Naive thymus-derived CD4-positive, alpha-beta T cell (primary cell): ENCODE data around the gene GPHA2. TPM values are rescaled to one million over a fixed set of nuclear protein-coding genes. Genes with fewer than 3 reads are reported as not detected.

Source experiments
- ATAC-seq: fragments of 150-1000 bp; cut with Tn5 transposase; 2 replicates; pipeline ENCODE4 v1.10.0; 2021; ENCODE audit warnings: mild to moderate bottlenecking, moderate library complexity
- CTCF ChIA-PET: fragments of 350-600 bp; sonication (Branson Sonifier 250); formaldehyde crosslinking; loops from one replicate; lab custom pipeline; 2021; ENCODE audit warnings: antibody characterized with exemption; lab: Charles Lee
- POLR2A ChIA-PET: fragments of 350-600 bp; sonication (Branson Sonifier 250); formaldehyde crosslinking; loops from one replicate; lab custom pipeline; 2021; ENCODE audit warnings: antibody characterized with exemption, inconsistent platforms; lab: Charles Lee
- DNase-seq, 9 donors: peaks; one replicate each; pipeline versions ENCODE4 v3.0.0 to v3.0.0-alpha.2; 2020 to 2022; ENCODE audit warnings: mixed read lengths in 1 of 9
- H3K27ac ChIP-seq: one replicate; pipeline ENCODE4 v1.7.0; 2013; ENCODE audit warnings: mild to moderate bottlenecking, low read depth, low read length, moderate library complexity
- H3K27me3 ChIP-seq, 2 donors: one replicate each; pipeline ENCODE4 v1.7.0; 2013; ENCODE audit warnings: low read length in 2 of 2, mild to moderate bottlenecking in 2 of 2, moderate library complexity in 2 of 2; ENCODE audit not compliant: control insufficient read depth in 2 of 2, insufficient read depth in 2 of 2
- H3K36me3 ChIP-seq, 3 experiments: 1 replicate in 2 of 3; 2 replicates in 1 of 3; pipeline ENCODE4 v1.7.0; 2013; ENCODE audit warnings: low read length in 3 of 3, mild to moderate bottlenecking in 3 of 3, moderate library complexity in 1 of 3; ENCODE audit not compliant: insufficient read depth in 3 of 3, control insufficient read depth in 2 of 3
- H3K4me1 ChIP-seq, 2 donors: one replicate each; pipeline ENCODE4 v1.7.0; 2013; ENCODE audit warnings: low read length in 2 of 2, mild to moderate bottlenecking in 2 of 2, moderate library complexity in 1 of 2; ENCODE audit not compliant: control insufficient read depth in 2 of 2, insufficient read depth in 2 of 2
- H3K4me3 ChIP-seq: 2 replicates; pipeline ENCODE4 v1.7.0; 2013; ENCODE audit warnings: mild to moderate bottlenecking, low read length
- H3K9me3 ChIP-seq, 3 experiments: 1 replicate in 2 of 3; 2 replicates in 1 of 3; pipeline ENCODE4 v1.7.0; 2013; ENCODE audit warnings: low read length in 3 of 3; ENCODE audit not compliant: control insufficient read depth in 2 of 3
- H3K27ac Mint-ChIP-seq, 9 donors: one replicate each; pipeline ENCODE4 v1.8.0; 2020 to 2022; ENCODE audit warnings: mixed read lengths in 9 of 9, mild to moderate bottlenecking in 8 of 9, moderate library complexity in 5 of 9, inconsistent platforms in 2 of 9
- H3K27me3 Mint-ChIP-seq, 5 donors: one replicate each; pipeline ENCODE4 v1.8.0; 2021 to 2022; ENCODE audit warnings: mixed read lengths in 5 of 5, mild to moderate bottlenecking in 1 of 5
- H3K36me3 Mint-ChIP-seq, 5 donors: one replicate each; pipeline ENCODE4 v1.8.0; 2020 to 2022; ENCODE audit warnings: mixed read lengths in 5 of 5, mild to moderate bottlenecking in 3 of 5, inconsistent platforms in 1 of 5
- H3K4me1 Mint-ChIP-seq, 7 donors: one replicate each; pipeline ENCODE4 v1.8.0; 2020 to 2022; ENCODE audit warnings: mixed read lengths in 7 of 7, mild to moderate bottlenecking in 3 of 7, inconsistent platforms in 1 of 7
- H3K4me3 Mint-ChIP-seq, 10 donors: one replicate each; pipeline ENCODE4 v1.8.0; 2020 to 2022; ENCODE audit warnings: mild to moderate bottlenecking in 10 of 10, mixed read lengths in 10 of 10, moderate library complexity in 6 of 10, inconsistent platforms in 2 of 10
- H3K9me3 Mint-ChIP-seq, 11 donors: one replicate each; pipeline ENCODE4 v1.8.0; 2020 to 2022; ENCODE audit warnings: mixed read lengths in 11 of 11, mild to moderate bottlenecking in 4 of 11, inconsistent platforms in 1 of 11, moderate library complexity in 1 of 11
- intact Hi-C, 2 donors: fragments of 100-400 bp; cut with micrococcal nuclease; formaldehyde crosslinking; loops; one replicate each; pipeline ENCODE4 v1.15.1; 2023
- polyA plus RNA-seq, 2 donors: library from polyadenylated mRNA; unstranded; fragments of 300-500 nt; fragmentation: Illumina TruSeq; gene quantifications; one replicate each; pipeline ENCODE4 v1.2.3, GENCODE V29; 2021
- total RNA-seq, 6 experiments: library from RNA in 5 of 6; stranded (reverse) in 5 of 6; gene quantifications; 1 replicate in 5 of 6; 2 replicates in 1 of 6; pipeline ENCODE4 v1.2.3 and lab custom pipeline; 2021 to 2026

Gene GPHA2
- total and polyA plus RNA-seq, 7 experiments from 2014 or later = 0.48 TPM; not detected in 6

- Histone ChIP-seq H3K36me3 (peaks cover 0 to 70% (median 5%) of the 10 kb centered on the region in 3 experiments), H3K9me3 (no peaks in the 10 kb centered on the region), H3K4me3 (no peak overlapping the region), H3K4me1 (peaks cover 7 to 8% of the 10 kb centered on the region in 2 donors), H3K27me3 (no peaks in the 10 kb centered on the region), H3K27ac (peak overlapping the region; percentile 65)
- ChIA-PET CTCF (interaction anchor here (30.3 kb wide), 1 partner anchor 45 kb away, joined by 945 read pairs; the partner anchor contains the start of gene CDC42BPG), POLR2A (interaction anchor here (0.8 to 1.8 kb wide), 4 partner anchors 12 to 100 kb away, joined by 3 to 4 read pairs (median 4); no protein-coding TSS in a partner anchor)
- DNase-seq (no peak), ATAC-seq (no peak)
- peaks cover 3 to 19% (median 13%) of the 10 kb centered on the region in 7 donors for H3K4me1 Mint-ChIP-seq
- no peaks in the 10 kb centered on the region for H3K27me3 Mint-ChIP-seq
- H3K27ac Mint-ChIP-seq = peak overlapping the region in 3 of 9 donors; percentile 40 to 61 (median 57)
- H3K9me3 Mint-ChIP-seq = no peaks in the 10 kb centered on the region
- H3K4me3 Mint-ChIP-seq = no peak overlapping the region
- intact Hi-C loops = loop anchor here in 1 of 2 donors (1.0 kb wide), 1 partner anchor 17 kb away; the partner anchor contains the start of gene ATG2A
- peaks cover 0 to 18% (median 4%) of the 10 kb centered on the region in 5 donors for H3K36me3 Mint-ChIP-seq
These were observed 34.9 kb downstream of the GPHA2 start for GRCh38 chr11:64900774-64901173.

- Histone ChIP-seq H3K4me1 (peaks cover 7 to 8% of the 10 kb centered on the region in 2 donors), H3K27me3 (no peaks in the 10 kb centered on the region), H3K27ac (peak overlapping the region; percentile 65), H3K9me3 (no peaks in the 10 kb centered on the region), H3K36me3 (peaks cover 0 to 70% (median 2%) of the 10 kb centered on the region in 3 experiments), H3K4me3 (no peak overlapping the region)
- Mint-ChIP-seq H3K9me3 (no peaks in the 10 kb centered on the region), H3K4me3 (peak overlapping the region in 7 of 10 donors; percentile 3 to 73 (median 38)), H3K27me3 (no peaks in the 10 kb centered on the region), H3K27ac (peak overlapping the region; percentile 50 to 91 (median 80)), H3K36me3 (peaks cover 0 to 15% (median 4%) of the 10 kb centered on the region in 5 donors), H3K4me1 (peaks cover 3 to 19% (median 13%) of the 10 kb centered on the region in 7 donors)
- ChIA-PET CTCF (interaction anchor here (30.3 kb wide), 1 partner anchor 44 kb away, joined by 945 read pairs; the partner anchor contains the start of gene CDC42BPG), POLR2A (interaction anchor here (0.8 to 1.8 kb wide), 5 partner anchors 10 to 100 kb away, joined by 3 to 4 read pairs (median 4); no protein-coding TSS in a partner anchor)
- DNase-seq (peak in 5 of 9 donors; percentile 34 to 79 (median 38)), ATAC-seq (peak; percentile 87)
- intact Hi-C loops = loop anchor here in 1 of 2 donors (1.0 kb wide), 1 partner anchor 17 kb away; the partner anchor contains the start of gene ATG2A
These were observed 35.4 kb downstream of the GPHA2 start for GRCh38 chr11:64900263-64900678.

DNA sequence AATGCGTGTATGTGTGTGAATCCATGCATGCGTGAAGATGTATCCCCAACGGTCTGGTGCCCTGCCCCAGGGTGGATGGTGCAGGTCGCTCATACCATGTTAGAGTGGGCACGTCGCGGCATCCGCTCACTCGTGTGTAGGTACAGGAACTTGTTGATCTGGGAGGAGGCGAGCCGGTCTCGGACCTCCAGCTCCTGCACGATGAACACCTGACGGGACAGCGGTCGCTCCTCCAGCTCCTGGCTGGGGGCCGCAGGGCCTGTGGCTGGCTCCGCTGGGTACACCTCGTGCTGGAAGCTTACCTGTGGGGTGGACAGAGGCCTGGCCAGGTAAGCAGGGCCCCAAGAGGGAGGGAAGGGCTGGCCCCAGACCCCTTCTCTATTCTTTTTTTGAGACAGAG, 37.2 kb downstream of the GPHA2 start:
- H3K4me3 ChIP-seq = no peak overlapping the region
- H3K36me3 Mint-ChIP-seq = peaks cover 0 to 12% (median 4%) of the 10 kb centered on the region in 5 donors
- ATAC-seq (no peak), DNase-seq (no peak)
- no peaks in the 10 kb centered on the region for H3K27me3 Mint-ChIP-seq
- H3K9me3 ChIP-seq = no peaks in the 10 kb centered on the region
- peak overlapping the region in 3 of 9 donors; percentile 43 to 91 (median 52) for H3K27ac Mint-ChIP-seq
- H3K27me3 ChIP-seq = no peaks in the 10 kb centered on the region
- peaks cover 7 to 14% of the 10 kb centered on the region in 2 donors for H3K4me1 ChIP-seq
- ChIA-PET POLR2A (interaction anchor here (0.5 kb wide), 1 partner anchor 574 kb away, joined by 3 read pairs; no protein-coding TSS in a partner anchor), CTCF (interaction anchor here (1.0 to 30.3 kb wide), 3 partner anchors 8 to 72 kb away, joined by 3 to 945 read pairs (median 3); partner anchors contain the start of gene CDC42BPG)
- no peak overlapping the region for H3K4me3 Mint-ChIP-seq
- H3K4me1 Mint-ChIP-seq = peaks cover 5 to 22% (median 13%) of the 10 kb centered on the region in 7 donors
- H3K27ac ChIP-seq = no peak overlapping the region
- intact Hi-C loops = no loop called here
- H3K9me3 Mint-ChIP-seq = no peaks in the 10 kb centered on the region
- peaks cover 0 to 68% (median 0%) of the 10 kb centered on the region in 3 experiments for H3K36me3 ChIP-seq

DNA sequence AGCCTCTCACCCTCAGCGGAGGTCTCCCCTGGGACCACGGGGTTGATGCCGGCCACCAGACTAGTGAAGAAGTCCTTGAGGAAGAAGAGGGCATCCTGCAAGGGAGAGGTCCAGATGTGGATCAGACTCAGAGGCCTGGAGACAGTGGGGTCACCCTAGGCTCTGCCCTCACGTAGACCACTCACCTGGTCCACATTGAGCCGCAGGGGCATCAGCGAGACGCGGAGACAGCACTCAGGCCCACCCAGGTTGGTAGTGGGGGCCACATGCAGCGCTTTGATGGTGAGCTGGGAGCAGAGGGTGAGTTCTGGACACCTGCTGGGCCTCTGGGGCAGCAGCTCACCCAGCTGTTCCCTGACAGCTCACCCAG, 37.6 kb downstream of the GPHA2 start:
- Mint-ChIP-seq H3K27ac (no peak overlapping the region), H3K4me3 (no peak overlapping the region), H3K9me3 (no peaks in the 10 kb centered on the region), H3K27me3 (no peaks in the 10 kb centered on the region), H3K36me3 (peaks cover 0 to 12% (median 4%) of the 10 kb centered on the region in 5 donors), H3K4me1 (peaks cover 5 to 22% (median 13%) of the 10 kb centered on the region in 7 donors)
- no peak for ATAC-seq
- Histone ChIP-seq H3K27ac (no peak overlapping the region), H3K36me3 (peaks cover 0 to 63% (median 0%) of the 10 kb centered on the region in 3 experiments), H3K9me3 (no peaks in the 10 kb centered on the region), H3K4me1 (peaks cover 7 to 14% of the 10 kb centered on the region in 2 donors), H3K4me3 (no peak overlapping the region), H3K27me3 (no peaks in the 10 kb centered on the region)
- POLR2A ChIA-PET = no interaction called here
- intact Hi-C loops = no loop called here
- DNase-seq = no peak
- CTCF ChIA-PET = interaction anchor here (1.0 to 30.3 kb wide), 3 partner anchors 8 to 71 kb away, joined by 3 to 945 read pairs (median 3); partner anchors contain the start of gene CDC42BPG

DNA sequence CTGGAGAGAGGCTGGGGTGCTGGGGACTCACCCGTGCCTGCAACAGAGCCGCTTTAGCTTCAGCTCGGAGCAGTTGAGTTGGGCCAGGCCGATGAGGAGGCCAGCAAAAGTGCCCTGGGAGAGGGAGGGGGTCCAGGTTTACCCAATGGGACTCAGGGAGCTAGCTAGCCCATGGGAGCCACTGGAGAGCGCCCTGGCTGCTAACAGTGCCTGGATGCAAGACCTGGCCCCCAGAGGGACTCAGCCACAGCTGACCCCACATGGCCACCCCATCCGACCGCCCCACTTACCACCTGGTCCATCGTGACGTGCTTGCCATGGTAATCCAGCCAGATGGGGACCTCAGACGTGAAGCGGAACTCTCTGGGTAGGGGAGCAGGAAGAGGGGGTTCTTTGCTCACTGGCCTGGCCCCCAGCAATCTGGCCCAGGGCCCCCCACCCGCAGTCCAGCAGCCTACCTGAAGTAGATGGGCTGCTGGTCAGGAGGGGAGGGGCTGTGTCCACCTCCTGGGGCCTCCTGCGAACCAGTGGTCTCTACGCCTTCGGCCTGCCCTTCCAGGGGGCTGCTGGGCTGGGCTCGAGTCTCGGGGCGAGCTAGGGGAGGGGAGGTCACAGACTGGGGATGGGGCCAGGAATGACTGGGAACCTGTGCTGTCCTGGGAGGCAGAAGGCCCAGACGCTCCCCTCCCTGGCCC, 38.2 kb downstream of the GPHA2 start:
- intact Hi-C loops = no loop called here
- no peak overlapping the region for H3K4me3 ChIP-seq
- no peaks in the 10 kb centered on the region for H3K27me3 Mint-ChIP-seq
- H3K36me3 ChIP-seq = peaks cover 0 to 60% (median 0%) of the 10 kb centered on the region in 3 experiments
- ATAC-seq (no peak), DNase-seq (no peak)
- peaks cover 5 to 22% (median 13%) of the 10 kb centered on the region in 7 donors for H3K4me1 Mint-ChIP-seq
- CTCF ChIA-PET = interaction anchor here (1.2 to 30.3 kb wide), 2 partner anchors 7 to 41 kb away, joined by 3 to 945 read pairs; partner anchors contain the start of gene CDC42BPG
- H3K36me3 Mint-ChIP-seq = peaks cover 0 to 12% (median 4%) of the 10 kb centered on the region in 5 donors
- H3K4me1 ChIP-seq = peaks cover 7 to 14% of the 10 kb centered on the region in 2 donors
- H3K27ac Mint-ChIP-seq = peak overlapping the region in 2 of 9 donors; percentile 44 to 81
- POLR2A ChIA-PET = interaction anchor here (26.0 kb wide), 1 partner anchor 41 kb away, joined by 1324 read pairs; the partner anchor contains the start of gene CDC42BPG
- H3K9me3 Mint-ChIP-seq = no peaks in the 10 kb centered on the region
- H3K27ac ChIP-seq = no peak overlapping the region
- no peaks in the 10 kb centered on the region for H3K27me3 ChIP-seq
- H3K9me3 ChIP-seq = no peaks in the 10 kb centered on the region
- no peak overlapping the region for H3K4me3 Mint-ChIP-seq

DNA sequence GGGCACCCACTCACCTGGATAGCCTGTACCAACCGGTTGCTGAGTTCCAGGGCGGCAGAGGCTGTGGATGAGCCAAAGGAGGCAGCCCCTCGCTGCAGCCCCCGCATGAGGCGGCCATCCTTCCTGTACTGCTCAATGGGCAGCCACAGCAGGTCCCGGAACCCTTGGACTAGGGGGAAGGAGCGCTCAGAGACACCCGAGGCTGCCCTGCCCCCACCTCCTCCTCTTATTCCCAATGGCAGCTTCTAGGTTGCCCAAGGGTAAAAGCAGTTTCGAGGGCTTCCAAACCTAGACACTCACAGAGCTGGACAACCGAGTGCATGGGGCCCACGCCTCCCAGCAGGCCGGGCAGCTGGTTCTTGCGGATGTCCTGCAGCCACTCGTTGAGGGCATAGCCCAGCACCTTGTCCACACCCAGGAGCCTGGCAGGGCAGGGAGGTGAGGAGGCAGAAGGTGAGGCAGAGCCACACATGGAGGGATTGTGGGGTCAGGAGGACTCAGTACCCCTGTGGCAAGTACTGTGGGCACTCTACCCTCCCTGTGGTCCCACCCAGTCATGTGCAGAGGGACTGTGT, 39.2 kb downstream of the GPHA2 start:
- intact Hi-C loops = no loop called here
- Mint-ChIP-seq H3K36me3 (peaks cover 0 to 9% (median 4%) of the 10 kb centered on the region in 5 donors), H3K27me3 (no peaks in the 10 kb centered on the region), H3K9me3 (peaks cover 0 to 2% (median 0%) of the 10 kb centered on the region in 11 donors), H3K4me3 (no peak overlapping the region), H3K4me1 (peaks cover 5 to 18% (median 9%) of the 10 kb centered on the region in 7 donors), H3K27ac (peak overlapping the region in 2 of 9 donors; percentile 41 to 44)
- no peak overlapping the region for H3K4me3 ChIP-seq
- ChIA-PET CTCF (interaction anchor here (1.0 to 30.3 kb wide), 2 partner anchors 9 to 40 kb away, joined by 3 to 945 read pairs; partner anchors contain the start of gene CDC42BPG), POLR2A (interaction anchor here (26.0 kb wide), 1 partner anchor 40 kb away, joined by 1324 read pairs; the partner anchor contains the start of gene CDC42BPG)
- H3K36me3 ChIP-seq = peaks cover 0 to 52% (median 0%) of the 10 kb centered on the region in 3 experiments
- ATAC-seq (no peak), DNase-seq (no peak)
- no peak overlapping the region for H3K27ac ChIP-seq
- H3K9me3 ChIP-seq = no peaks in the 10 kb centered on the region
- peaks cover 7 to 14% of the 10 kb centered on the region in 2 donors for H3K4me1 ChIP-seq
- H3K27me3 ChIP-seq = no peaks in the 10 kb centered on the region
